Hepatocyte (in vitro differentiated cells): ENCODE data around the gene TMEM134. TPM values are rescaled to one million over a fixed set of nuclear protein-coding genes. Genes with fewer than 3 reads are reported as not detected.

Source experiments
- DNase-seq: peaks from one replicate; pipeline ENCODE4 v3.0.0-alpha.2; 2016; ENCODE audit warnings: low spot score
- H2AFZ ChIP-seq: fragments of 200-600 bp; sonication (generic); 2 replicates; pipeline ENCODE4 v1.6.0; 2016; ENCODE audit warnings: antibody characterized with exemption, mild to moderate bottlenecking
- H3K27ac ChIP-seq: fragments of 200-600 bp; sonication (generic); 2 replicates; pipeline ENCODE4 v1.5.1; 2016; ENCODE audit warnings: mild to moderate bottlenecking
- H3K27me3 ChIP-seq: fragments of 200-600 bp; sonication (generic); 2 replicates; pipeline ENCODE4 v1.6.1; 2016
- H3K36me3 ChIP-seq: fragments of 200-600 bp; sonication (generic); replicated peaks from 2 replicates; pipeline ENCODE4 v1.5.1; 2016; ENCODE audit warnings: low read depth; ENCODE audit not compliant: insufficient read depth
- H3K4me1 ChIP-seq: fragments of 200-600 bp; sonication (generic); 2 replicates; pipeline ENCODE4 v1.5.1; 2016; ENCODE audit warnings: mild to moderate bottlenecking, moderate library complexity; ENCODE audit not compliant: insufficient read depth
- H3K4me2 ChIP-seq: fragments of 200-600 bp; sonication (generic); 2 replicates; pipeline ENCODE4 v1.6.0; 2016
- H3K4me3 ChIP-seq: fragments of 200-600 bp; sonication (generic); 2 replicates; pipeline ENCODE4 v1.5.1; 2016; ENCODE audit warnings: mild to moderate bottlenecking
- H3K79me2 ChIP-seq: fragments of 200-600 bp; sonication (generic); 2 replicates; pipeline ENCODE4 v1.6.0; 2017; ENCODE audit warnings: mild to moderate bottlenecking
- H3K9me2 ChIP-seq: fragments of 200-600 bp; sonication (generic); replicated peaks from 2 replicates; pipeline ENCODE4 v1.6.0; 2017; ENCODE audit warnings: mild to moderate bottlenecking; ENCODE audit not compliant: insufficient read depth
- H3K9me3 ChIP-seq: fragments of 200-600 bp; sonication (generic); 2 replicates; pipeline ENCODE4 v1.5.1; 2016; ENCODE audit warnings: low read depth, mild to moderate bottlenecking
- H4K20me1 ChIP-seq: fragments of 200-600 bp; sonication (generic); 2 replicates; pipeline ENCODE4 v1.6.0; 2016; ENCODE audit warnings: mild to moderate bottlenecking; ENCODE audit not compliant: insufficient read depth, poor library complexity, severe bottlenecking
- CTCF ChIP-seq: fragments of 200-600 bp; sonication (generic); IDR thresholded peaks from 2 replicates; pipeline ENCODE4 v1.5.1; 2016; ENCODE audit warnings: antibody characterized with exemption, mild to moderate bottlenecking; ENCODE audit not compliant: poor library complexity
- EZH2 ChIP-seq: fragments of 200-600 bp; sonication (generic); IDR thresholded peaks from 2 replicates; pipeline ENCODE4 v1.6.1; 2016; ENCODE audit warnings: antibody characterized with exemption, mild to moderate bottlenecking, borderline replicate concordance
- EZH2phosphoT487 ChIP-seq: fragments of 200-600 bp; sonication (generic); IDR thresholded peaks from one replicate; pipeline ENCODE4 v1.6.1; 2018; ENCODE audit warnings: antibody characterized with exemption, mild to moderate bottlenecking, low read depth, moderate library complexity; ENCODE audit not compliant: unreplicated experiment, severe bottlenecking
- WGBS: methylation state at CpG from one replicate; pipeline ENCODE4 v1.1.6; 2016; ENCODE audit warnings: low lambda C conversion rate; ENCODE audit errors: missing lambda C conversion rate; 5-methylcytosine and 5-hydroxymethylcytosine counted together
- polyA plus RNA-seq: library from polyadenylated mRNA; unstranded; fragments of >200 nt; fragmentation: Nextera tagmentation; extraction: Ambion mirVana; gene quantifications from 2 replicates; pipeline ENCODE4 v1.2.1, GENCODE V29; 2016
- total RNA-seq: library from RNA; depleted of rRNA; stranded (reverse); fragments of >200 nt; gene quantifications from 2 replicates; pipeline ENCODE4 v1.2.3, GENCODE V29; 2014

TMEM134 gene
- total and polyA plus RNA-seq, 2 experiments from 2014 or later = 43.2 to 93.7 TPM

GRCh38 chr11:67453816-67454732, 15.0 kb downstream of the TMEM134 start:
- Histone ChIP-seq H3K36me3 (no peaks in the 10 kb centered on the region), H3K4me3 (no peak overlapping the region), H2AFZ (no peak overlapping the region), H3K4me2 (no peak overlapping the region), H3K27me3 (no peaks in the 10 kb centered on the region), H3K79me2 (no peaks in the 10 kb centered on the region), H3K4me1 (no peaks in the 10 kb centered on the region), H4K20me1 (no peaks in the 10 kb centered on the region), H3K9me2 (no peaks in the 10 kb centered on the region), H3K27ac (no peak overlapping the region), H3K9me3 (no peaks in the 10 kb centered on the region)
- WGBS = 95% methylated on average over 20 of the region's 21 CpGs
- TF ChIP-seq CTCF = no peak
- TF ChIP-seq EZH2 = no peak
- TF ChIP-seq EZH2phosphoT487 = no peak
- DNase-seq = no peak

GRCh38 chr11:67452141-67452952, 16.7 kb downstream of the TMEM134 start, which contains the start of gene GPR152:
Gene GPR152 (minus strand): TSS chr11:67452729. CDS start chr11:67452724, 5 bp downstream.
- H3K4me1 ChIP-seq = no peaks in the 10 kb centered on the region
- TF ChIP-seq EZH2phosphoT487 (no peak), EZH2 (no peak), CTCF (no peak)
- WGBS = 94% methylated on average over 31 of the region's 33 CpGs
- H3K36me3 ChIP-seq = no peaks in the 10 kb centered on the region
- no peak within 1 kb of the TSS for H3K4me3 ChIP-seq
- no peak for DNase-seq
- H4K20me1 ChIP-seq = no peaks in the 10 kb centered on the region
- H3K9me2 ChIP-seq = no peaks in the 10 kb centered on the region
- no peak within 1 kb of the TSS for H3K27ac ChIP-seq
- H3K79me2 ChIP-seq = no peaks in the 10 kb centered on the region
- no peak within 1 kb of the TSS for H2AFZ ChIP-seq
- H3K4me2 ChIP-seq = no peak within 1 kb of the TSS
- no peaks in the 10 kb centered on the region for H3K9me3 ChIP-seq
- no peaks in the 10 kb centered on the region for H3K27me3 ChIP-seq

GRCh38 chr11:67451658-67451976, 17.4 kb downstream of the TMEM134 start:
- Histone ChIP-seq H3K4me2 (no peak overlapping the region), H3K79me2 (no peaks in the 10 kb centered on the region), H2AFZ (no peak overlapping the region), H3K27ac (no peak overlapping the region), H3K4me3 (no peak overlapping the region), H3K9me3 (no peaks in the 10 kb centered on the region), H3K27me3 (no peaks in the 10 kb centered on the region), H3K9me2 (no peaks in the 10 kb centered on the region), H4K20me1 (no peaks in the 10 kb centered on the region), H3K4me1 (no peaks in the 10 kb centered on the region), H3K36me3 (no peaks in the 10 kb centered on the region)
- no peak for TF ChIP-seq CTCF
- no peak for DNase-seq
- 96% methylated on average over 14 of the region's 14 CpGs for WGBS
